AG09309 (cell line): ENCODE results near the gene RAB44.

Experiments
- DNase-seq: peaks from one replicate; pipeline ENCODE4 v3.0.0-alpha.2; 2010; ENCODE audit warnings: low read depth
- H3K4me3 ChIP-seq: 2 replicates; pipeline ENCODE4 v1.5.1; 2011; ENCODE audit warnings: mild to moderate bottlenecking, low read depth, low read length, moderate library complexity; ENCODE audit not compliant: control insufficient read depth
- CTCF ChIP-seq: IDR thresholded peaks from 2 replicates; pipeline ENCODE4 v1.5.1; 2011; ENCODE audit warnings: mild to moderate bottlenecking, low read depth, low read length, inconsistent platforms; ENCODE audit not compliant: insufficient read depth, control insufficient read depth; ENCODE audit errors: missing control alignments

Gene RAB44

GRCh38 chr6:36688063-36688738, 9.4 kb upstream of the RAB44 start:
- H3K4me3 ChIP-seq = no peak overlapping the region

GRCh38 chr6:36688739-36689075, 8.9 kb upstream of the RAB44 start:
- no peak for TF ChIP-seq CTCF
- no peak for DNase-seq
- H3K4me3 ChIP-seq = no peak overlapping the region

More at GRCh38 chr6:36688063-36688738, 9.4 kb upstream of the RAB44 start:
- no peak for TF ChIP-seq CTCF
- no peak for DNase-seq

- H3K4me3 ChIP-seq = no peak overlapping the region
- DNase-seq = no peak
- no peak for TF ChIP-seq CTCF
Observed at GRCh38 chr6:36691011-36691410, 6.6 kb upstream of the RAB44 start.

GRCh38 chr6:36691612-36692011, 6.0 kb upstream of the RAB44 start:
- no peak overlapping the region for H3K4me3 ChIP-seq
- TF ChIP-seq CTCF = no peak
- DNase-seq = no peak

GRCh38 chr6:36692220-36692619, 5.4 kb upstream of the RAB44 start:
- no peak for TF ChIP-seq CTCF
- DNase-seq = no peak
- no peak overlapping the region for H3K4me3 ChIP-seq

GRCh38 chr6:36692861-36693702, 4.5 kb upstream of the RAB44 start:
- no peak overlapping the region for H3K4me3 ChIP-seq
- no peak for DNase-seq
- TF ChIP-seq CTCF = no peak

GRCh38 chr6:36694616-36695015, 3.0 kb upstream of the RAB44 start:
- DNase-seq = no peak
- TF ChIP-seq CTCF = no peak
- H3K4me3 ChIP-seq = no peak overlapping the region
